Stimulated activated effector memory CD8-positive, alpha-beta T cell treated with anti-CD3 and anti-CD28 coated beads, Interleukin-12 subunit alpha, Interleukin-12 subunit beta, amount 100 ng/mL, for 72 hours (primary cell): ENCODE data around the gene PALMD.

Source experiments
- ATAC-seq: fragments of 150-1000 bp; cut with Tn5 transposase; 2 replicates; pipeline ENCODE4 v1.10.0; 2021
- DNase-seq, 2 donors: peaks; one replicate each; pipeline ENCODE4 v3.0.0; 2021 to 2022; ENCODE audit warnings: low spot score in 2 of 2
- H3K27ac Mint-ChIP-seq: one replicate; pipeline ENCODE4 v1.8.0; 2022; ENCODE audit warnings: mild to moderate bottlenecking, mixed read lengths
- H3K36me3 Mint-ChIP-seq: one replicate; pipeline ENCODE4 v1.8.0; 2022; ENCODE audit warnings: mild to moderate bottlenecking, mixed read lengths
- H3K4me1 Mint-ChIP-seq: one replicate; pipeline ENCODE4 v1.8.0; 2022; ENCODE audit warnings: mixed read lengths
- H3K4me3 Mint-ChIP-seq: one replicate; pipeline ENCODE4 v1.8.0; 2022; ENCODE audit warnings: mild to moderate bottlenecking, mixed read lengths
- H3K9me3 Mint-ChIP-seq: one replicate; pipeline ENCODE4 v1.8.0; 2022; ENCODE audit warnings: mixed read lengths

The PALMD gene

GRCh38 chr1:99644279-99645004 is 1.5 kb upstream of the PALMD start:
- H3K4me1 Mint-ChIP-seq: no peaks in the 10 kb centered on the region
- no peak overlapping the region for H3K4me3 Mint-ChIP-seq
- no peak for ATAC-seq
- DNase-seq: no peak
- H3K36me3 Mint-ChIP-seq: no peaks in the 10 kb centered on the region
- no peak overlapping the region for H3K27ac Mint-ChIP-seq
- H3K9me3 Mint-ChIP-seq: no peaks in the 10 kb centered on the region

GRCh38 chr1:99645203-99645602 is 710 bp upstream of the PALMD start:
- no peak for DNase-seq
- no peak overlapping the region for H3K27ac Mint-ChIP-seq

GRCh38 chr1:99646868-99647267 is 955 bp downstream of the PALMD start:
- no peak for ATAC-seq
- H3K9me3 Mint-ChIP-seq: no peaks in the 10 kb centered on the region
- no peak overlapping the region for H3K4me3 Mint-ChIP-seq
- DNase-seq: no peak
- no peaks in the 10 kb centered on the region for H3K36me3 Mint-ChIP-seq
- H3K4me1 Mint-ChIP-seq: no peaks in the 10 kb centered on the region
- no peak overlapping the region for H3K27ac Mint-ChIP-seq

More at GRCh38 chr1:99645203-99645602, 710 bp upstream of the PALMD start:
- H3K4me3 Mint-ChIP-seq: no peak overlapping the region
- no peaks in the 10 kb centered on the region for H3K4me1 Mint-ChIP-seq
- H3K36me3 Mint-ChIP-seq: no peaks in the 10 kb centered on the region
- no peak for ATAC-seq
- H3K9me3 Mint-ChIP-seq: no peaks in the 10 kb centered on the region

- Mint-ChIP-seq H3K36me3 (no peaks in the 10 kb centered on the region), H3K4me3 (no peak overlapping the region), H3K27ac (no peak overlapping the region), H3K9me3 (no peaks in the 10 kb centered on the region), H3K4me1 (no peaks in the 10 kb centered on the region)
- no peak for ATAC-seq
- no peak for DNase-seq
Measured at GRCh38 chr1:99647490-99647889, 1.6 kb downstream of the PALMD start.

GRCh38 chr1:99648107-99648506 is 2.2 kb downstream of the PALMD start:
- no peak overlapping the region for H3K27ac Mint-ChIP-seq
- DNase-seq (no peak), ATAC-seq (no peak)
- no peaks in the 10 kb centered on the region for H3K4me1 Mint-ChIP-seq
- H3K36me3 Mint-ChIP-seq: no peaks in the 10 kb centered on the region
- H3K4me3 Mint-ChIP-seq: no peak overlapping the region
- H3K9me3 Mint-ChIP-seq: no peaks in the 10 kb centered on the region

- ATAC-seq (no peak), DNase-seq (no peak)
- no peaks in the 10 kb centered on the region for H3K4me1 Mint-ChIP-seq
- H3K27ac Mint-ChIP-seq: no peak overlapping the region
- no peak overlapping the region for H3K4me3 Mint-ChIP-seq
- H3K9me3 Mint-ChIP-seq: no peaks in the 10 kb centered on the region
- H3K36me3 Mint-ChIP-seq: no peaks in the 10 kb centered on the region
Measured at GRCh38 chr1:99650030-99650429, 4.1 kb downstream of the PALMD start.

- ATAC-seq: no peak
- Mint-ChIP-seq H3K4me1 (no peaks in the 10 kb centered on the region), H3K9me3 (no peaks in the 10 kb centered on the region), H3K27ac (no peak overlapping the region), H3K36me3 (no peaks in the 10 kb centered on the region), H3K4me3 (no peak overlapping the region)
- no peak for DNase-seq
Measured at GRCh38 chr1:99650773-99651437, 5.0 kb downstream of the PALMD start.

- H3K4me1 Mint-ChIP-seq: no peaks in the 10 kb centered on the region
- ATAC-seq: no peak
- no peak overlapping the region for H3K4me3 Mint-ChIP-seq
- H3K36me3 Mint-ChIP-seq: no peaks in the 10 kb centered on the region
- no peaks in the 10 kb centered on the region for H3K9me3 Mint-ChIP-seq
- no peak for DNase-seq
- H3K27ac Mint-ChIP-seq: no peak overlapping the region
Measured at GRCh38 chr1:99652881-99653281, 7.0 kb downstream of the PALMD start.

- no peaks in the 10 kb centered on the region for H3K4me1 Mint-ChIP-seq
- DNase-seq: no peak
- H3K27ac Mint-ChIP-seq: no peak overlapping the region
- H3K36me3 Mint-ChIP-seq: no peaks in the 10 kb centered on the region
- no peak for ATAC-seq
- H3K9me3 Mint-ChIP-seq: no peaks in the 10 kb centered on the region
- H3K4me3 Mint-ChIP-seq: no peak overlapping the region
Measured at GRCh38 chr1:99655376-99655775, 9.5 kb downstream of the PALMD start.

GRCh38 chr1:99656701-99657100 is 10.8 kb downstream of the PALMD start:
- DNase-seq (no peak), ATAC-seq (no peak)
- H3K36me3 Mint-ChIP-seq: no peaks in the 10 kb centered on the region
- H3K4me3 Mint-ChIP-seq: no peak overlapping the region
- no peaks in the 10 kb centered on the region for H3K4me1 Mint-ChIP-seq
- no peak overlapping the region for H3K27ac Mint-ChIP-seq
- no peaks in the 10 kb centered on the region for H3K9me3 Mint-ChIP-seq

GRCh38 chr1:99657213-99658030 is 11.5 kb downstream of the PALMD start:
- no peak overlapping the region for H3K4me3 Mint-ChIP-seq
- H3K27ac Mint-ChIP-seq: no peak overlapping the region
- no peak for DNase-seq
- H3K36me3 Mint-ChIP-seq: no peaks in the 10 kb centered on the region
- ATAC-seq: no peak
- no peaks in the 10 kb centered on the region for H3K9me3 Mint-ChIP-seq
- no peaks in the 10 kb centered on the region for H3K4me1 Mint-ChIP-seq

GRCh38 chr1:99658031-99658290 is 12.0 kb downstream of the PALMD start:
- no peak for DNase-seq
- H3K4me3 Mint-ChIP-seq: no peak overlapping the region
- H3K9me3 Mint-ChIP-seq: no peaks in the 10 kb centered on the region
- no peaks in the 10 kb centered on the region for H3K36me3 Mint-ChIP-seq
- no peak for ATAC-seq
- no peaks in the 10 kb centered on the region for H3K4me1 Mint-ChIP-seq
- H3K27ac Mint-ChIP-seq: no peak overlapping the region

GRCh38 chr1:99659755-99660210 is 13.9 kb downstream of the PALMD start:
- peak; percentile 21 for ATAC-seq
- Mint-ChIP-seq H3K36me3 (no peaks in the 10 kb centered on the region), H3K4me1 (no peaks in the 10 kb centered on the region), H3K27ac (no peak overlapping the region), H3K4me3 (no peak overlapping the region), H3K9me3 (no peaks in the 10 kb centered on the region)
- no peak for DNase-seq

- DNase-seq (no peak), ATAC-seq (no peak)
- Mint-ChIP-seq H3K9me3 (no peaks in the 10 kb centered on the region), H3K4me3 (no peak overlapping the region), H3K4me1 (no peaks in the 10 kb centered on the region), H3K27ac (no peak overlapping the region), H3K36me3 (no peaks in the 10 kb centered on the region)
Measured at GRCh38 chr1:99660496-99660895, 14.6 kb downstream of the PALMD start.

- H3K36me3 Mint-ChIP-seq: no peaks in the 10 kb centered on the region
- DNase-seq (no peak), ATAC-seq (no peak)
- H3K27ac Mint-ChIP-seq: no peak overlapping the region
- no peaks in the 10 kb centered on the region for H3K9me3 Mint-ChIP-seq
- no peak overlapping the region for H3K4me3 Mint-ChIP-seq
- H3K4me1 Mint-ChIP-seq: no peaks in the 10 kb centered on the region
Measured at GRCh38 chr1:99661780-99662179, 15.9 kb downstream of the PALMD start.
